Measurements from ENCODE around the gene TRUB2. TPM values are rescaled to one million over a fixed set of nuclear protein-coding genes. Genes with fewer than 3 reads are reported as not detected.

The TRUB2 gene
- polyA plus RNA-seq, 10 donors, result 18.3 to 25.7 (median 21.9) TPM

DNA sequence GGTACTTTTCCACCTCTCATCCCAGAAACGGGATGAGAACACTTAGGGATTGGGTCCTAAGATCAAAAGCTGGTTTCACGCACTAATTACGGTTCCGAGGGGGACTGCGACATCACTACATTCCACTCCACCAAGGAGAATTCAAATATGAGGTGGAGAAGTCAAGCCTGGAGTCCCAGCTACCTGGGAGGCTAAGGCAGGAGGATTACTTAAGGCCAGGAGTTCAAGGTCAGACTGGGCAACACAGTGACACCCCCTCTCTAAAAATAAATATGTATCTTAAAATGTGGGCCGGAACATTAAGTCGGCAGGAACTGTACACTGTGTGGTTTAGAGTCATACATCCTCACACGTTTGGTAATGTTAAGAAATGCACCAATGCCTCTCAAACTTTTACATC lies 48.0 kb downstream of the TRUB2 start:
- DNase-seq, result no peak

DNA sequence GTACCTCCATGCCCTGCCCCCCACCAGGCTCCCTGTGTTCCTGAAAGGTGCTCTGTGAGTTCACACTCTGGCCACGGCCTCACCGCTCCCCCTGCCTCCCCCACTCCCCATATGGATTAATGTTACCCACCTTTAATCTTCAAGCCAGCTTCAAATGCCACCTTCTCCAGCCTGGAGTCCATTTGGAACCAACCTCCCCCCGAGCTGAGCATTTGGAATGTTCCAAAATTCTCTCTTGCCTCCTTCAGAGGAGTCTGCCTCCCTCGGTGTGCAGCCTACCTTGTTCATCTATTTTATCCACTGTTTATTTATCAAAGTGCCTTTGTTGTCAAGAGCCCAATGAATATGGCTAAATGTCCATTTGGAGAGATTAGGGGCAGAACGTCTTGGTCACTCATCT lies 50.7 kb downstream of the TRUB2 start:
- no peak for DNase-seq

DNA sequence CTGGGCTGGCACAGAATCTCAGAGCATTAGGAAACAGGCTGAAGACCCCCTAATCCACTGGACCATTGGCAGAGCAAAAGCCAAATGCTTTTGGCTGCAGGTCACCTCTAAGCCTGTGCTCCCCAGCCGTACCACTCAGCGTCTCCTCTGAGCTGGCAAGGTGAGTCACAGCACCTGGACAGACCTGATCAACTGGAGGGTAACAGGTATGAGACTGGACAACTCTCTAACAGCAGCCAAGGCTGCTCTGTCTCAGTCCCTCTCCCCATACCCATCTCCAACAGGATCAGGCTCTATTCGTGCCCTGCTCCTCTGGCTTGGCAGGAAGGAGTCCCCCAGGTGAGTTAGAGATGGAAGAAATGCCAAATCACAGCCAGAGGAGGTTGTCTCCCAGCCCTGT lies 51.1 kb downstream of the TRUB2 start:
- DNase-seq, result no peak

DNA sequence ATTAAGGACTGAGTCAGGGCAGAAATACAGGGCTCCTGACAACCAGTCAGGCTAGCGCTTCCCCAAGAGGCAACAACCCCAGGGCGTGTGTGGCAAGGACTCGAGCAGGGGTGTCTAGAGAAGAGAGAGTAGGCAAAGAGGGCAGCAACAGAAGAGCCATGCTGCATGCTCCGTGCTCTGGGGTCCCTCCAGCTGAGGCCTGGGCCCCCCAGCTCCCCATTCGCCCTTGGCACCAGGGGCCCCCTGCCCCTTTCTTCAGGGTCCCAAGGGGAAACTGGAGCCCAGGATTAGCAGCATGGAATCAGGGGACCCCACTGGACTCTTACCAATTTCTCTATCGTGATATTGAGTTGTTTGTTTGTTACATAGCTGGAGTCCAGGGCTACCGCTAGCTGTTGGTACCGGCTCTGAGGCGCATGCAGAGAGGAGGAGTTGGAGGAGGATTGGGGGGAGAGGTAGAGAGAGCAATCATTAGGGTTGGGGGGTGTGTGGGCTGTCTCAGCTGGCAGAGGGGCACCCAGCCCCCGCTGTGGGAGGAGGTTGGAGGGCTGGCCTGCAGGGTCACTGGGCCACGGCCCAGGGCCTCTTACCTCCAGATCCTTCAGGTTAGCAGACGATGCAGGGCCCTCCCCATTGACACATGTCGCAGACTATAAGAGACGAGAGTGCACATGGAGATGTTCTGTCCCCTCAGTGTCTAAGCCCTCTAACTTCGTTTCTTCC lies 55.2 kb downstream of the TRUB2 start:
- no peak for DNase-seq

DNA sequence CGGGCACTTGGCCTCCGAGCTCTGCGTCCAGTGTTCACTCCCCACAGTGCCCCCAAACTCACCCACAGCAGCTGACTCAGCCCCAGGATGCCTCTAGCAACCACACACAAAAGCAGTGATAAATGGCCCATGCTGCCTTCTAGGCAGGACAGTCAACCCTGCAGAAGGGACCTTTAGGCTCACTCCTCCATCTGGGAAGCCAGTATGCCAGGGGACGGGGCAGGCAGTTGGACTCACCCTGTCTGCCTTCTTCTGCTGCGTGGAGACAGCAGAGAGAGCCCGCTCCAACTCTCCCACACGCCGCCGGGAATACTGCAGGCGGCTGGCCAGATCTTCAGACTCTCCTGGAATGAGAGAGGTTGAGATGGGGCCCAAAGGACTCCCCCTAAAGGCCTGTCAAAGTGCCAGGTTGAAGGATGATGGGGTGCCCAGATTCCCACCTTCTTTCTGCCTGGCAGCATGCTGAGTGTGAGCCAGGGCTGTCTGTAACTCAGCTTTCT lies 56.8 kb downstream of the TRUB2 start:
- no peak for DNase-seq

DNA sequence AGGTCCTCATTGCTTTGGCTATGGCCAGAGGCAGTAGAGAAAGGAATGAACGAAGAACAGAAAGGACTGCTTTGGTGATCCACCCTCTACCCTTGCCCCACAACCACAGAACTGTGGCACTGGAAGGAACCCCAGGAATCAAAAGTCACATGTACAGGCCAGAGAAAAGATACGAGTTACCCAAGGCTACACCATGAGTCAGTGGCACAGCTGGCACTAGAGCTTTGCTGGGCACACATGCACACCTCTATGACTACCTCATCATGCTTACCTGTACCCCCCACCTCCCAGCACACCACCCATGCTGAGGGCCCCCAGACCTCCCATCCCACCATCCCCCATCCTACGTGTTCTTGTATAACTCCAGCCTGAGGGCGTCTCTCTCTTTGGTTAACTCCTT lies 59.6 kb downstream of the TRUB2 start:
- no peak for DNase-seq

DNA sequence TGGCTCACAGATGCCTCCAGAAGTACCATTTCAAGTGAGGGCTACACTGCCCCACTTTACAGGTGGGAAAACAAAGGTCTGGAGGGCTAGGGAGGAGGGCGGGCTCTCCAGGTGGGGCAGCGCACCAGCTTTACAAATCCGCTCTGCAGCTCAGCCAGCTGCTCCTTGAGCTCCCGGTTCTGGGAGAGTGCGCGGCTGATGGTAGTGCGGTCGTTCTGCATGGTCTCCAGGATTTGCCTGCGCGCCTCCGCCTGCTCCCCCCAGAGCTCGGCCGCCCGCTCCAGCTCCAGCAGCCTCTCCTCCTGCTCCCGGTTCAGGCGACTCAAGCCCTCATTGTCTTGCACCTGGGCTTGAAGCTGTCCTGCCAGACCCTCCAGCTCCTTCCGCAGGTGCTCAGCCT lies 61.9 kb downstream of the TRUB2 start:
- no peak for DNase-seq

DNA sequence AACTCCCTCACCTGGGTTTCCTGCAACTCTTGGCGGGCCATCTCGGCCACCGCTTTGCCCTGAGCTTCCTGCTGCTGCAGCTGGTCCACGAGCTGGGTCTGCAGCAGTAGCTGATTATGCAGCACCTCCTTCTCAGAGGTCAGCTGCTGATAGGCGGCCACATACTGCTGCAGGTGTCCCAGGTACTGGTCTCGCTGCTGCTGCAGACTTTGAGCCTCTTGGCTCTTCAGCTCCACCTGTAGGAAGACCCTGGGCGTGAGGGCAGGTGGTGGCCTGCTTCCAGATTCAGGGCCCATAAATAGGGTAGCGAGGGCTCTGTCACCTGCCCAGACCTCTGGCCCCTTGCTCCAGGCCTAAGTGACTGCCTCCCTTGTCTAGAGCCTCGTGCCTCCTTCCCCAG lies 63.1 kb downstream of the TRUB2 start:
- no peak for DNase-seq

DNA sequence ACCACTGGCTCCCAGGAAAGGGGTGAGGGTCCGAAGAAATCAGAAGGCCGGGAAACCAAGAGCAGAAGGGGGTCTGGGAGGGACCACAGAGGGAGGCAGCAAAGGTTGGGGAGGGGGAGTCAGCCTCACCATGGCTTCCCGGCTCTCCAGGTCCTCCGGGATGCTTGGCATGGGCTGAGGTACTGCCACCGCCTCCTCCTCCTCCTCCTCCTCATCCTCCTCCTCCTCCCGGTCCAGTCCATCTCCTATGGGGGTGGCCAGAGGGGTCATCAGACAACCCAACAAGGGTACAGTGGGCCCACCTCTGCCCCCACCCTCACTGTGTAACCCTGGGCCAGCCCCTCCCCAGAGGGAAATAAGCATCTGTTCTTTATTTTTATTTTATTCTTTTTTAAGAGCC lies 63.9 kb downstream of the TRUB2 start:
- DNase-seq, result no peak

DNA sequence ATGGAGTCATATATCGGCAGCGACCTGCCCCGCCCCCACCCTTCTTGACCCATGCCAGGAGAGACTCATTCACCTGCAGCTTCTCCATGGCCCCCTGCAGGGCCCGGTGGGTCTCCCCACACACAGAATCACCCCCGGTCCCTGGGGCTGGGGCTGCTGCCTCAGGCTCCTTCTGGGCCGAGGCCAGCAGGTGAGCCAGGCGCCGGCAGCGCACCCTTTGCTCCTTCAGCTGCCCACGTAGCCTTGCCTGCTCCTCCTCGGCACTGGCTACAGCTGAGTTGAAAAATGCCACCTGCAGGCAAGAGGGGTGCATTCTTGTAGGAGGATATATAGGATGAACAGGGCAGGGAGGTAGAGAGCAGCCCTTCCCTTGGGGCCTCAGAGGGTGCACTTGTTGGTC lies 64.3 kb downstream of the TRUB2 start:
- no peak for DNase-seq

DNA sequence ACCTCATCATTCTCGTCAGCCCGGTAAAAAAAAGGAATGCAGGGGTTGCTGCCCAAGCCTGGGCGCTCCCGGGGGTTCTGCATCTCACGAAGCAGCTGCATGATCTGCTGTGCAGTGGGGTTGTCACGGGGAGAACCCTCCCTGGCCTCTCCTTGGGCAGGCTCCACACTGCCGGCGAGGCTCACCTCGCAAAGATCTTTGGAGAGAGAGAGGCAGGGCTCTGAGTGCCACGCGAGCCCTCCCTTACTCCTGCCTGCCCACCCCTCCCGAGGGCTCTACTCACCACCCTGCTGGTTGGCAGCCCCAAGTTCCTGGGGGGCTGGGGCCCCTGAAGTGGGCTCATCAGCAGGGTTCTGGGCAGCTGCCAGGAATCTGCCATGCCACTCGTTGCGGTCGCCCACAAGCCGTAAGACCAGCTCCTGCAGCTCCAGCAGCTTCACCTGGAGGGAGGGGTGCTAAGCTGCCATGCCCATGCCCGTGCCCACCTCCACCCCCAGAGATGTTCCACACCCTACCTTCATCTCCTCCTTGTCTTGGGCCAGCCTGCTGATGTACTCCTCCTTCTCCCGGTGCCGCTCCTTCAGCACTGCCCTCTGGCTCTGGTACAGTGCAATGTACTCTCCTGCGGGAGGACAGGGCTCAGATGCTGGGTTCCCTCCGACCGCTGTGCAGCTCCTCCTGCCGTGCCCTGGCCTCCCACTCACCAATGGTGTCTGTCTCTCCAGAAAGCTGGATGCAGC lies 65.0 kb downstream of the TRUB2 start:
- DNase-seq, result no peak

Other genes with a start within 250 kb of the TRUB2 start
- gene PTGES2, start 194.7 kb downstream of the TRUB2 start, polyA plus RNA-seq (ENCODE audit: insufficient read length in 10 of 10), result 10 to 100 TPM; 28.2 to 40.0 (median 36.1) TPM
- gene LCN2, start 173.0 kb downstream of the TRUB2 start, polyA plus RNA-seq (ENCODE audit: insufficient read length in 10 of 10), result 1 to 10 TPM in 1 of 10 donors, under 1 TPM in 9; 0.16 to 1.3 (median 0.68) TPM
- gene BBLN, start 162.2 kb downstream of the TRUB2 start, polyA plus RNA-seq (ENCODE audit: insufficient read length in 10 of 10), result 10 to 100 TPM; 19.9 to 33.8 (median 26.3) TPM
- gene CIZ1, start 130.9 kb downstream of the TRUB2 start, polyA plus RNA-seq (ENCODE audit: insufficient read length in 10 of 10), result 100 to 1,000 TPM in 4 of 10 donors, 10 to 100 TPM in 6; 84.8 to 128 (median 99.1) TPM
- gene DNM1, start 119.1 kb downstream of the TRUB2 start, polyA plus RNA-seq (ENCODE audit: insufficient read length in 10 of 10), result 100 to 1,000 TPM in 1 of 10 donors, 10 to 100 TPM in 9; 32.0 to 119 (median 52.2) TPM
- gene GOLGA2, start 46.4 kb downstream of the TRUB2 start, polyA plus RNA-seq (ENCODE audit: insufficient read length in 10 of 10), result 100 to 1,000 TPM in 1 of 10 donors, 10 to 100 TPM in 9; 76.3 to 111 (median 90.5) TPM
- gene SWI5, start 46.2 kb downstream of the TRUB2 start, polyA plus RNA-seq (ENCODE audit: insufficient read length in 10 of 10), result 10 to 100 TPM; 17.9 to 26.9 (median 23.6) TPM
- 10 to 100 TPM; 18.6 to 39.2 (median 27.4) TPM for gene COQ4, start 392 bp upstream of the TRUB2 start, polyA plus RNA-seq (ENCODE audit: insufficient read length in 10 of 10)
- 10 to 100 TPM in 5 of 10 donors, 1 to 10 TPM in 5; 7.8 to 13.4 (median 10.7) TPM for gene SLC27A4, start 18.1 kb upstream of the TRUB2 start, polyA plus RNA-seq (ENCODE audit: insufficient read length in 10 of 10)
- 10 to 100 TPM; 47.6 to 72.9 (median 63.7) TPM for gene URM1, start 48.9 kb upstream of the TRUB2 start, polyA plus RNA-seq (ENCODE audit: insufficient read length in 10 of 10)
- 100 to 1,000 TPM in 6 of 10 donors, 10 to 100 TPM in 4; 75.4 to 137 (median 109) TPM for gene CERCAM, start 98.4 kb upstream of the TRUB2 start, polyA plus RNA-seq (ENCODE audit: insufficient read length in 10 of 10)
- 10 to 100 TPM; 22.1 to 35.1 (median 27.6) TPM for gene ODF2, start 133.6 kb upstream of the TRUB2 start, polyA plus RNA-seq (ENCODE audit: insufficient read length in 10 of 10)
- 10 to 100 TPM; 16.5 to 22.3 (median 20.2) TPM for gene GLE1, start 182.3 kb upstream of the TRUB2 start, polyA plus RNA-seq (ENCODE audit: insufficient read length in 10 of 10)
- 100 to 1,000 TPM; 235 to 314 (median 273) TPM for gene SPTAN1, start 230.1 kb upstream of the TRUB2 start, polyA plus RNA-seq (ENCODE audit: insufficient read length in 10 of 10)